Measurements from ENCODE around the gene LTBP1.

DNA sequence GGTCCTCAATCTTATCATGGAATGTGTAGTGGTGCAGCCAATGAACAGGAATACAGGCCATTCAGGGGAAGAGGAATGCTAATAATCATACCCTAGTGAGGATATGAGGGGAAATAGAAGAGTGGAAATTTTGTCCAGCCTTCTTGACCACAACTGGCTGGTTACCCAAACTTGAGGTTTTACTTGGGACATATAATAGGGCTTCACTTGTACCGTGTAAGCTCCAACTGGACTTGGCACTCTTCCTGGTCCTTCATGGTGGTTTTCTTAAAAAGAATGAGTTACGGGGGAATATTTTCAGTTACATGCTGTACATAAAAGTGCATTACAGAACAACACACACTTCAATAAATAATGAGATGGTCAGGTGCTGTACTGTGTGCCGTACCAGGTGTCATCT is 294.8 kb downstream of the LTBP1 start:
- TF ChIP-seq, protein P1, sequence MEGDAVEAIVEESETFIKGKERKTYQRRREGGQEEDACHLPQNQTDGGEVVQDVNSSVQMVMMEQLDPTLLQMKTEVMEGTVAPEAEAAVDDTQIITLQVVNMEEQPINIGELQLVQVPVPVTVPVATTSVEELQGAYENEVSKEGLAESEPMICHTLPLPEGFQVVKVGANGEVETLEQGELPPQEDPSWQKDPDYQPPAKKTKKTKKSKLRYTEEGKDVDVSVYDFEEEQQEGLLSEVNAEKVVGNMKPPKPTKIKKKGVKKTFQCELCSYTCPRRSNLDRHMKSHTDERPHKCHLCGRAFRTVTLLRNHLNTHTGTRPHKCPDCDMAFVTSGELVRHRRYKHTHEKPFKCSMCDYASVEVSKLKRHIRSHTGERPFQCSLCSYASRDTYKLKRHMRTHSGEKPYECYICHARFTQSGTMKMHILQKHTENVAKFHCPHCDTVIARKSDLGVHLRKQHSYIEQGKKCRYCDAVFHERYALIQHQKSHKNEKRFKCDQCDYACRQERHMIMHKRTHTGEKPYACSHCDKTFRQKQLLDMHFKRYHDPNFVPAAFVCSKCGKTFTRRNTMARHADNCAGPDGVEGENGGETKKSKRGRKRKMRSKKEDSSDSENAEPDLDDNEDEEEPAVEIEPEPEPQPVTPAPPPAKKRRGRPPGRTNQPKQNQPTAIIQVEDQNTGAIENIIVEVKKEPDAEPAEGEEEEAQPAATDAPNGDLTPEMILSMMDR (conservative IDR thresholded peaks at IDR 0.05; ENCODE audit: low read length), result no peak
- TF ChIP-seq EZH2phosphoT487 (IDR thresholded peaks at IDR 0.05; ENCODE audit: borderline replicate concordance, low read depth, low read length), result no peak
